Measurements from ENCODE around the gene CD47.

CD47 gene

GRCh38 chr3:108046247-108046646, 44.6 kb downstream of the CD47 start:
- DNase-seq, result no peak

GRCh38 chr3:108044699-108045098, 46.1 kb downstream of the CD47 start:
- no peak for DNase-seq

- no peak for DNase-seq
Observed at GRCh38 chr3:108042300-108042699, 48.5 kb downstream of the CD47 start.

- no peak for DNase-seq
Observed at GRCh38 chr3:108041253-108041652, 49.6 kb downstream of the CD47 start.

GRCh38 chr3:108037770-108038169, 53.1 kb downstream of the CD47 start:
- DNase-seq, result no peak

- DNase-seq, result no peak
Observed at GRCh38 chr3:108036984-108037741, 53.7 kb downstream of the CD47 start.

- no peak for DNase-seq
Observed at GRCh38 chr3:108036401-108036800, 54.4 kb downstream of the CD47 start.

- DNase-seq, result no peak
Observed at GRCh38 chr3:108035751-108036150, 55.1 kb downstream of the CD47 start.

GRCh38 chr3:108031895-108032294, 58.9 kb downstream of the CD47 start:
- DNase-seq, result no peak

GRCh38 chr3:108030960-108031359, 59.9 kb downstream of the CD47 start:
- no peak for DNase-seq

- DNase-seq, result no peak
Observed at GRCh38 chr3:108029466-108029865, 61.4 kb downstream of the CD47 start.

GRCh38 chr3:108028896-108029295, 61.9 kb downstream of the CD47 start:
- no peak for DNase-seq

- no peak for DNase-seq
Observed at GRCh38 chr3:108025177-108025576, 65.7 kb downstream of the CD47 start.

GRCh38 chr3:108024146-108024850, 66.5 kb downstream of the CD47 start:
- DNase-seq, result no peak

- no peak for DNase-seq
Observed at GRCh38 chr3:108022256-108023150, 68.3 kb downstream of the CD47 start.

GRCh38 chr3:108021533-108021932, 69.3 kb downstream of the CD47 start:
- DNase-seq, result no peak

GRCh38 chr3:108021131-108021530, 69.7 kb downstream of the CD47 start:
- DNase-seq, result no peak

- DNase-seq, result peak; percentile 33
Observed at GRCh38 chr3:108018552-108018951, 72.3 kb downstream of the CD47 start.

GRCh38 chr3:108017587-108017986, 73.2 kb downstream of the CD47 start:
- no peak for DNase-seq

GRCh38 chr3:108014943-108015342, 75.9 kb downstream of the CD47 start:
- no peak for DNase-seq

GRCh38 chr3:108013141-108014055, 77.4 kb downstream of the CD47 start:
- no peak for DNase-seq

- no peak for DNase-seq
Observed at GRCh38 chr3:108012304-108012703, 78.5 kb downstream of the CD47 start.
